ENCODE measurements around the gene TMEM250.
"Not testable (repeated sequence)": the region's sequence is repeated elsewhere in the genome, so short reads cannot be mapped to it uniquely, and the experiment has no call there.

Gene TMEM250, protein sequence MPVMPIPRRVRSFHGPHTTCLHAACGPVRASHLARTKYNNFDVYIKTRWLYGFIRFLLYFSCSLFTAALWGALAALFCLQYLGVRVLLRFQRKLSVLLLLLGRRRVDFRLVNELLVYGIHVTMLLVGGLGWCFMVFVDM

DNA sequence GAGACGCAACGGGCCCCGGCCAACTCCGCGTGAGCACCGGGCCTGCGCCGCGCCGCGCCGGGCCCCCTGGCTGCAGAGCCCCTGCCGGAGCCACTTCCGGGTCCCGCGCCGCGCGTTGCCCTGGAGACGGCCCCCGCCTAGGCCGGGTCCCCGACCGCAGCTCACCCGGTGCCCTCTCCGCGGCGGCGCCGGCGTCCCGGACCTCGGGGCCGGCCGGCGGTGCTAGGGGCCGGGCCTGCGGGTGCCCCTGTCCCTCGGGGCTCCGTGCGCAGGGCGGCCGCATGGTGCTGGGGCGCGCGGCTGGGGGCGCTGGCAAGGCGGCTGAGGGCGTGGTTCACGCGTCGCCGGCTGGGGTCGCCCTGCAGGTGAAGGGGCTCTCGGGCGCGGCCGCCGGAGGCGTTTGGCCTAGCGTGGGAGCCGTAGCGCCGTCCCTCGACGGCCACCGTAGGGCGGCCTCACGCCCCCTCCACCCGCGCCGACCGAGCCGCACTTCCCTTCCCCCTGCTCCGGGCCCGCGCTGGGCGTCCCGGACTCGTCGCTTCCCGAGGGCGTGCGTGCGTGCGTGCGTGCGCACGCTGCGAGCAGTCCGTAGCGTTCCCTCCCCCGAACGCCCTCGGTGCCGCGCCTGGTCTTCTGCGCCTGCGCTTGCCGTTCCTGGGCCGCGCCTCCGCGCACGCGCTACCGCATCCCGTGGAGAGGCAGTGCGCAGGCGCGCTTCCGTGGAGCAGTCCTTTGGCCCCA is at the start of gene TMEM250:
Gene TMEM250 (minus strand): TSS at position 556 of the 741 bp plus-strand sequence. CDS start 1,975 bp downstream, outside the sequence.
- DNase-seq = peak; percentile 97

DNA sequence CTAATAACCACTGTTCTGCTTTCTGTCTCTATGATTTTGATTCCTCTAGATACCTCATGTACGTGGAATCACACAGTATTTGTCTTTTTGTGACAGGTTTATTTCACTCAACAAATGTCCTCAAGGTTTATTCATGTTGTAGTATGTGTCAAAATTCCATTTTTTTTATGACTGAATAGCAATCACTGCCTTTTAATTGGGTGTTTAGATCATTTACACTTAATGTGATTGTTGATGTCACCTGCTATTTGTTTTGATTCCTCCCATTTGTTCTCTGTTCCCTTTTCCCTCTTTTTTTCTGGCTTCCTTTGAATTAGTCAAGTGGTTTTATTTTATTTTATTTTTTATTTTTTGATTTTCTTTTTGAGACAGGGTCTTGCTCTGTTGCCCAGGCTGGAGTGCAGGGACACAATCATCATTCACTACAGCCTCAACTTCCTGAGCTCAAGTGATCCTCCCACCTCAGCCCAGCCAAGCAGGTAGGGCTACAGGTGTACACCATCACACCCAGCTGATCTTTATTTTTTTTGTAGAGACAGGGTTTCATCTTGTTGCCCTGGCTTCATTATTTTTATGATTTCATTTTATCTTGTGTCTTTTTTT is 44.7 kb upstream of the TMEM250 start:
- DNase-seq = no peak

DNA sequence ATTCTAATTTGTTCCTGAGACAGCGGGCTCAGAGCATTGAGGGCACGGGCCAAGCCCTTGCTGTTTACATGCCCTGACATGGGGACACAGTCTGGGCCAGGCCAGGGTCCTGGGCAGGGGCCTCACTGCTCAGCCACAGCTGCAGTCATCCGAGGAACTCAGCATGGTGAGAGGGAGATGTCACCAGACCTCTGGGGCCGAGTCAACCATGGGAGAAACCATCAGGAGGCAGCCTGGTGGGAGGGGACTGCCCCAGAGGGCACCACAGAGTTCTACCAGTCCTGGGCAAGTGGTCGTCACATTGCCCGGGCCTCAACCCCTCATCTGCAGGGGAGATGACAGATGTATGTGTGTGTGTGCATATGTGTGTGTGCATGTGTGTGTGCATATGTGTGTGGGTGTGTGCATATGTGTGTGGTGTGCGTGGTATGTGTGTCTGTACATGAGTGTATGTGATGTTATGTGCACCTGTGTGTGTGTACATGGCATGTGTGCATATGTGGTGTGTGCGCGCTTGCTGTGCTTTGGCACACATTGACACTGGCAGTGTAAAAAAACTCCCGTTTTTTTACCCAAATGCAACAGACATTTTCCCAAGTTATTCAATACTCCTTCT is 42.4 kb upstream of the TMEM250 start:
- no peak for DNase-seq

GRCh38 chr9:136160381-136160841 is 41.7 kb upstream of the TMEM250 start:
- no peak for DNase-seq

DNA sequence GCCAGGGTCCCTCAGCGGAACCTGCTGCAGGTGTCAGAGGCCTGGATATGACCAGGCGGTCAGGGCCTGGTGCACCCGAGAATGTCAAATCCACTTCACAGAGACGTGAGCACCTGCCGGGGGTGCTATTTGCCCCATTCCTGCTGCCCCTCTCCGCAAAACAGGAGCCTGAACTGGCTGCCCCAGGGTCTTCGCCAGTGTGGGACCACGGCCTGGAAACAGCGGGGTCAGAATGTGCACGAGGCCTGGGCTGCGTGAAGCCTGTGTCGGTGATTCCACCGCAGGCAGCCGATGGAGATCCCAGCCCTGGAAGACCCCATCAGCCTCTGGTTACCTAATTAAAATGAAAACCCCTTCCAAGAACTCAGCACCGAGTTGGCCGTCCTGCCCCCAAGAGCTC is 41.2 kb upstream of the TMEM250 start:
- DNase-seq = no peak

- no peak for DNase-seq
Observed at GRCh38 chr9:136157477-136158265, 39.0 kb upstream of the TMEM250 start.

- no peak for DNase-seq
Observed at GRCh38 chr9:136156209-136157120, 37.8 kb upstream of the TMEM250 start.

DNA sequence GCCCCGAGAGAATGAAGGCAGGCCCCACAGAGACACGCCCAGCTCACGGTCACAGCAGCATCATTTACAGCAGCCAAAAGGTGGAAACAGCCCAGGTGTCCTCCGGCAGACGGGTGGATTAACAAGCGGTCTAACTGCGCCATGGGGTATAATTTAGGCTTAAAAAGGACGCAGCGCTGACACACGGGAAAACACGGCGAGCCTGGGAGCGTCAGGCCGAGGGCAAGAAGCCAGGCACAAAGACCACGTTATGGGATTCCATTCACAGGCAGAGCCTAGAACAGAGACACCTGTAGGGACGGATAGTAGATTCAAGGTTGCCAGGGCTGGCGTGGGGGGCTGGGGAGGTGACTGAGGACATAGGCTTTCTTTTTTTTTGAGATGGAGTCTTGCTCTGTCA is 36.9 kb upstream of the TMEM250 start:
- no peak for DNase-seq

DNA sequence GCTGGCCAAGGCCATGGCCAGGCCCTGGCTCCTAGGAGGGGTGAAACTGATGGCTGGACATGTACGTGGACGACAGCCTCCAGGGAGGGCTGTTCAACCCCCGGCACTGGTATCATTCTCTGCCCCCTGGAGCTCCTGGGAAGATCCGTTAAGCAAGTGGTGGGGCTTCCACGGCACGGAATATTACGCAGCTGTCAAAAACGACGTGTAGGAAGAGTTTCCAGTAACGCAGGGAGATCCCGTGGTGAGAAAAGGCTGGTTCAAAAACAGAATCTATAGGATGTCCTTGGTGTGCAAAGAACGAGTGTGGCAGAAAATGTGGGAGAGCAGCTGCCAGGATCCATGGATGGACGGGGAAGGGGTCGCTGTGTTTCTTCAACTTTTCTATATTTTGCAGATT is 36.3 kb upstream of the TMEM250 start:
- no peak for DNase-seq

DNA sequence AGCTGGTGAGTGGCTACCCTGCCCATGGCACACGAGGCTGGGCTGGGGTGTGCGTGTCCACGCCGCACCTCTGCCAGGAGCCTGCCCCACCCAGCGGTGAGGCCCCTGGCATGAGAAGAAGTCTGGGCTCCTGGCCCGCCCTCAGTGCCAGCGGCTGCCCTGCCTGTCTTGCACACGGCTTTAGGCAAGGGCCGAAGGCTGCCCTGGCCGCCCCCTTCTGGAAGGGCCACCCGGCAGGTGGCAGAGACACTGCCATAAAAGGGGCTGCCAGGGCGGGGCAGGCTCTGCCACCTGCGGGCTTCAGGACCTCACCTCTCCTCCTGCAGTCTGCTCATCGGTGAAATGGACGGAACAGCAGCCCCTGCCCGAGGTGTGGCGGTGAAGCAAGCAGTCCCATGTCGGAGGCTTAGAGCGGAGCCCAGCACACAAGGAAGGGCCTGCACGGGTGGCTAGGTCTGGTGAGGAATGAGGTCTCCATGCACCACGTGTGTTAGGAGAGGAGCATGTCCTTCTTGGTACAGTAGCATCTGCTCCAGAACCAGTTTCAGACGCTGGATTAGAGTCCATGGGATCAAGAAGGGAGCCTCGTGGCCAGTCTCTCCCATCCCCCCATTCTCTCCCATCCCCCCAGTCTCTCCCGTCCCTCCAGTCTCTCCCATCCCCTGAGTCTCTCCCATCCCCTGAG is 34.8 kb upstream of the TMEM250 start:
- DNase-seq = no peak

- DNase-seq = no peak
Observed at GRCh38 chr9:136152931-136153330, 34.3 kb upstream of the TMEM250 start.

GRCh38 chr9:136152543-136152866 is 33.8 kb upstream of the TMEM250 start:
- no peak for DNase-seq

- DNase-seq = no peak
Observed at GRCh38 chr9:136151848-136152542, 33.3 kb upstream of the TMEM250 start.

DNA sequence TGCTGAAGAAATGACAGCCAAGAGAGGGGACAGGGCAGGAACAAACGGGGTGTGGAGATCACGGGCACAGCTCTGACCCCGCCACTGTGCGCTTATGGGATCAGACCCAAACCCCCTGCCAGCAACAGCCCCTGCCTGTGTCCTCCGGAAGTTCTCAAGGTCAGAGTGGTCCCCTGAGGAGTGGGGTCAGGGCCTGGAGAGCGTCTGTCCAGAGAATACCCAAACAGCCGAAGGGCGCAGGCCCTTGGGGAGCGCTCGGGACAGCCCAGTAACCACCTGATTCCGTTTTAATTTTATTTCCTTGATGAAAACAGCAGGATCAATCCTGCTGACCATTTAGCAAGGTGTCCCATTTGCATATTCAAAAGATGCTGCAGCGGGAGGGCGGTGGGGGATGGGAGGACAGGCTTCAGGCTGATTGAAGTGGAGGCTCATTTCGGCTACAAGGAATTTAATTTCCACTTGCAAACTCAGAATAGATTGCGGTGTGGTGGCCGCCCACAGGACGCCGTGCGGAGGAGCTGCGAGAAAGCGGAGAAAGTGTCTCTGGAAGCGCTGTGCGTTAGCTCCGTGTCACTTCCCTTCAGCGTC is 32.6 kb upstream of the TMEM250 start:
- DNase-seq = no peak

DNA sequence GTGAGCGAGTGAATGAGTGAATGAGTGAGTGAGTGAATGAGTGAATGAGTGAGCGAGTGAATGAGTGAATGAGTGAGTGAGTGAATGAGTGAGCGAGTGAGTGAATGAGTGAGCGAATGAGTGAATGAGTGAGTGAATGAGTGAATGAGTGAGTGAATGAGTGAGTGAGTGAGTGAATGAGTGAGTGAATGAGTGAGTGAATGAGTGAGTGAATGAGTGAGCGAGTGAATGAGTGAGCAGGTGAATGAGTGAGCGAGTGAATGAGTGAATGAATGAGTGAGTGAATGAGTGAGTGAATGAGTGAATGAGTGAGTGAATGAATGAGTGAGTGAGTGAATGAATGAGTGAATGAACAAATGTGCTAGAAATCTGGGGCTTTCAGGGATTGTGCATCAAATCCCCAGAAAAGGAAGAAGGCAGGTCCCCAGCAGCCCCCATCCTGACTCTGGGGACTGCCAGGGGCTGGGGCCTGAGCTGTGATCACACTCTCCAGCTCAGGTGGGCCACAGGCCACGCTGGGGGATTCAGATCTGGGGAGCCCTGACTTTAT is 32.1 kb upstream of the TMEM250 start:
- DNase-seq = not testable (repeated sequence)

GRCh38 chr9:136149853-136150252 is 31.2 kb upstream of the TMEM250 start:
- no peak for DNase-seq

DNA sequence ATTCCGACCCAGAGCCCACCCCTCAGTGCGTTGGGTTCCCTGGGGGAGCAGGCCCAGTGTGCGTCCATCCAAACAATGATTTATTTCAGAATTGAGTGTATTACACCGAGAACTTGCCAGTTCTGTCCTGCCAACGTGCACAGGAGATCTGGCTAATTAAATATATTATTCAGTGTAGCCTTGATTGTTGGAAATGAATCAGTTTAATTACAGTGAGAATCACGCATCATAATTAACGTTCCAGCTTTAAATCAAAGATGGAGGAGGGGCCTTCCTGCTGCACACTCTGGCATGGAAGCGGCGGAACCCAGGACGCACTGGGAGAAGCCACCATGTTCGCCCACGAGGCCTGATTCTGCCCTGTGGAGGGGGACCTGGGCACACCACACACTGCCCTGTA is 30.7 kb upstream of the TMEM250 start:
- no peak for DNase-seq

GRCh38 chr9:136148766-136149165 is 30.1 kb upstream of the TMEM250 start:
- no peak for DNase-seq

DNA sequence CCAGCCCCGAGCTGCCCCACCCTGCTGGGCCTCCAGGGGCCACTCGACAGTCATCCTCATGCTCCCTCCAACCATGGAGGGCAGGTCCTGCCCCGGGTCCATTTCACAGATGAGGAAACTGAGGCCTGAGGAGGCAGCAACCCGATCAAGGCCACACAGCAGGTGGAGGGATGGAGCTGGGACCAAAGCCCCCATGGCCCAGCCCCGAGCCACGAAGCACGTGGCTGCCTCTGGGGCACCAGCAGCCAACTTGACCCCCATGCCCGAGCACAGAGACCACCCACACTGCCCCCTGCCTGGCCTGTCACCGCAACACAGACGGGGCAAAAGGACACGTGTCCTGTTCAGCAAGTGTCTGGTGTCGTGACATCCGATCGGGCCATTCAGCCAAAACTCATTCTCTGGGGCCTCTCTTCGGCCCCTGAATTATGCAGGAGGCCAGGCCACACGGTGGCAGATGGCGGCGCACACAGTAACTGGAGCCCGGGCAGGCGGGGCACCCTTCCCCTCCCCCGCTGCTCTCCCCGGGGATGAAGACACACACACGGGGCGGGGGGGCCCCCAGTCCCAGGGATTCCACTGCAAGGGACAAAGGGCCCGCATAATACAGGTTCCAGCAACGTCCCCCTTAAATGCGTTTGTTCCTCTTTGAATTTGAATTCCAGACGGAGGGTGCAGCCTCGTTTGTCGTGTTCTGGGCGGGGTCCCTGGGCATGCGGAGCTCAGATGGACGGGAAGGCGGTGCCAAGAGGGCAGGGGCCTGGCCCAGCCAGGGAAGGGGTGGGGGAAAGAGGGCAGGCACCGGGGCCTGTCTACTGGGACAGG is 29.4 kb upstream of the TMEM250 start:
- DNase-seq = no peak

All from OCI-M1 (cell line).